ENCODE measurements around the gene NDUFB7.
A peak's percentile ranks its signal among the peaks of the same experiment; 100 is the strongest.
"Not testable (repeated sequence)": the region's sequence is repeated elsewhere in the genome, so short reads cannot be mapped to it uniquely, and the experiment has no call there.

The NDUFB7 gene

DNA sequence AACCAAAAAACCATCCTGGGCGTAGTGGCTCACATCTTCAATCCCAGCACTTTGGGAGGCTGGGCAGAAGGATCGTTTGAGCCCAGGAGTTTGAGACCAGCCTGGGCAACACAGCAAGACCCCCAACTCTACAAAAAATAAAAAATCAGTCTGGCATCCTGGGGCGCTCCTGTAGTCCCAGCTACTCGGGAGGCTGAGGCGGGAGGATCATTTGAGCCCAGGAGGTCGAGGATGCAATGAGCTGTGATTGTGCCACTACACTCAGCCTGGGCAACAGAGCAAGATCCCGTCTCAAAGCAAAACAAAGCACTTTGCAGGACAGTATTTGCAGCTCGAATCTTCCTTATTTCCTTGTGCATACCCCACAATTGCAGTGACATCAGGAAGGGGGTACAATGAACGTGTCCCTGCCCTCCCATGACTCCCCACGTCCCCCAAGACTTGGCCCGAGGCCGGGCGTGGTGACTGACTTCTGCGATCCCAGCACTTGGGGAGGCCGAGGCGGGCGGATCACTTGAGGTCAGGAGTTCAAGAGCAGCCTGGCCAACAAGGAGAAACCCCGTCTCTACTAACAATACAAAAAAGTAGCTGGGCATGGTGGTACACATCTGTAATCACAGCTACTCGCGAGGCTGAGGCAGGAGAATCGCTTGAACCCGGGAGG is 870 bp downstream of the NDUFB7 start:
- no peak for DNase-seq

DNA sequence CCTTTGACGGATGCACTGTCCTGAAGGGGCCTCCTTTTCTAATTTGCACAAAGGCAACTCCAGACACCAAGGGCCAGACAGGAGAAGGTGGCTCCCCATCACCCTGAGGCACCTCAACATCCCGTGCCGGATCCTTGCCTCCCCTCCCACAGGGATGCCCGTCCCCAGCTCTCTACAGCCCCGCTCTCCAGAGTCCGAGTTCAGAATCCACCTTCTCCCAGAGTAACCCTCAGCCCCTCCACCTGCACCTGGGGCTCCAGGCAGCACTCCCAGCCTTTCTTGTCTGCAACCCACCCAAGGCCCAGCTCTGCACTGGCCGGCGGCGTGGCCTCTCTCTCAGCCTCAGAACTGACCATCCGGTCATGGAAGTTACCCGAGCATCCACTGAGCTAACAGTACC is 4.8 kb downstream of the NDUFB7 start:
- no peak for DNase-seq

GRCh38 chr19:14566712-14567077 is 5.2 kb downstream of the NDUFB7 start:
- no peak for DNase-seq

DNA sequence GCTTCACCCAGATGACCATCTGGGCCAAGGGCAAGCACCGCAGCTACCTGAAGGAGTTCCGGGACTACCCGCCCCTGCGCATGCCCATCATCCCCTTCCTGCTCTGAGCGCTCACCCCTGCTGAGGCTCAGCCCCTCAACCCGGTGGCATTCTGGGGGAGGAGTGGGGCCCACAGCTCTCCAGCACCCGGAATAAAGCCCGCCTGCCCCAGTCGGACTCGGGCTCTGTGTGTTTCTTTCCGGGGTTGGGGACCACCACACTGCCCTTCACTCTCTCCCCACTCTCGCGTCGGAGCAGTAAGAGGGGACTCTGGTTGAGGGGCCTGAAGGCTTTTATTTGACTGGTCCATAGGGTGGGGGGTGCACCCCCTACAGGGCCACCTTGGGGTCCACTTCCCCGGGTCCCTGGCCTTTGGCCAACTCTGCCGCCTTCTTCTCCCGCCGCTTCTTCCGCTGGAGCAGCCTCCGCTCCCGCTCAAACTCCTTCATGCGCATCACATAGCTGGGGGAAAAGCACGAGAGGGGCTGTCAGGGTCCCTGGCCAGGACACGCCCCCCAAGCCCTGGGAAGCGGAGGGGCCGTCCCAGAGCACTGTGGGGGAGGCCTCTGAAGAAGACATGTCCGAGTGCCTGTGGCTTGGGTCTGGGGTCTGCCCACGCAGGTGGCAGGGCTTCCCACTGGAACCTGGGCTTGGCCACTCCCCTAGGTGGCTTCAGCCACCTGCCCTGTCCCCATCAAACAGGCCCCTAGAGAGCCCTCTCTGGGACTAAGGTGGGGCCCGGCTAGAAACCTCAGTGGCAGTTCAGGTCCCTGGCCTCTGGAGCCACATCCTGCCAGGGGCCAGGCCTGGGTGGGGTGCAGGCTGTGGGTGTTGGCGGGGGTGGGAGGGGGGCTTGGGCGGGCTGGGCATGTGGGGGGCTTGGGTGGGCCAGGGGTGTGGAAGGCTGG is 5.8 kb downstream of the NDUFB7 start:
- DNase-seq = no peak

DNA sequence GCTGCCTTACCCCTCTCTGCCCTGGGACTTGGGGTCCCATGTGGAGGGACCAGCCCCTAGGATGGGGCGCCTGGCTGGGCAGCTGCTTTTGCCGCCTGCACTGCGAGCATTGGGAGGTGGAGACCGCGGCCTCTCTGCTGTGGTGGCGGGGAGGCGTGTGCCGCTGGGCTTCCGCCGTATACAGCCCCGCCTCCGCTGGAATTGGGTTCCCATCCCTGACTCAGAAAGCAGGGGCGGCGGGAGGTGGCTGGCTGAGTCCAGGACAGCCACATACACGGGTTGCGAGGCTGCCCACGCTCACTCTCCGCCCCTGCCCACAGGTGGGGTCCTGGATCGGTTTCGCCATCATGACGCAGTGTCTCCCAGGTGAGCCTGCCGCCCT is 6.6 kb downstream of the NDUFB7 start:
- no peak for DNase-seq

GRCh38 chr19:14564652-14565297 is 7.1 kb downstream of the NDUFB7 start:
- not testable (repeated sequence) for DNase-seq

- DNase-seq = no peak
Measured at GRCh38 chr19:14563989-14564651, 7.7 kb downstream of the NDUFB7 start.

- no peak for DNase-seq
Measured at GRCh38 chr19:14563590-14563926, 8.3 kb downstream of the NDUFB7 start.

DNA sequence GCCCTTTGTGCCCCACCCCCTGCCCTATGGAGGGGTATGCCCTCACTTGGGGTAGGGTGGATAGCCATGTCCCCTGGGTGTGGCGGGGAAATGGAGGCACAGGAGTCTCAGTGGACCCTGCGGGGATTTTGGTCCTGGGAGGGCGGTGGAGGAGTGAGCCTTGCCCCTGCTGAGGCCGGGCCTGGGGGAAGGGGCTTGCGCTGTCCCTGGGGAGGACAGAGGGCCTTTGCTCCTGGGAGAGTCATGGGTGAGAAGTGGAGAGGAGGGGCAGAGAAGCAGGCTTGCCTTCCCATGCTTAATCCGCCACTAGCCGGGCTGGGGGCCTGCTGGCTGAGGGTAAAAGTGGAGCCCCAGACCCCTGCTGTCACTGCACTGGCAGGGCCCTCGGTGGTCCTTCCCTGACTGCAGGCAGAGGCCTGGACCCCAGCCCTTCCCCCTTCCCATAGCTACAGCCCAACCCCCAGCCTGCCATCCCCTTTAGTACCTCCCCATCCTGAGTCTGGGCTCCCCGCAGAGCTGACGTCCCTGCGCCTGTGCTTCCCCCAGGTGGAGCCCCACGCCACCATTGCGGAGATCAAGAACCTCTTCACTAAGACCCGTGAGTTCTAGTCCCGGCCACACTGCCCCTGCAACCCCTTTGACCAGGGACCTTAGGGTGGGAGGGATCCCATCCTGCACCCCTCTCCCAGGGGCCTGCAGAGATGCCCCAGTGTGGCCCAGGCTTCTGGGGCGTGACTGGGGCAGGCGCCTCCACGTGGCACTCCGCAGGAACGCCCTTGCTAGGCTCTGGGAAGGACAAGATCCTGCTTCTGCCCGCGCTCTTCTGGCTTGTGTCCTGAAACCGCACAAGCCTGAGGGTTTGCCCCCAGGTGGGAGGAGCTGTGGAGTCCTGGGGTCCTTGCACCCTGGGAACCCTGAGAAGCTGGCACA is 8.9 kb downstream of the NDUFB7 start:
- DNase-seq = no peak

- DNase-seq = no peak
Measured at GRCh38 chr19:14561847-14562351, 10.0 kb downstream of the NDUFB7 start.

DNA sequence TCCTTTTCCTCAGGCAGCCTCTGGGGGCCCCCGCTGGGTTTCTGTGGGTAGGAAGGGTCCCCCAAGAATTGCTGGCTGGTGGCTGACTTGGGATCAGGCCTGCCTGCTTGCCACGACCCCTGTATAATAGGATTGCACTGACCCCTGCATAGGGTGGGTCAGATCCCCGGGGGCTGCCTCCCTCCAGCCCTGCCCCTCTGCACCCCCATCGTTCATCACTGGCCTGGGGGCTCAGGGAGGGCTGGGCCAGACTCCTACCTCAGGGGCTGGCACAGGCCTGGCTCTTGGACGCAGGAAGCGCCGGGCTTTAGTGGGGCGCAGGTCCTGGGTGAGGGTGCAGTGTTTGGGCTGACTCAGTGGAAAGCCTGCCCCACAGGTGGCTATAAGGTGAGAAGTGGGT is 10.6 kb downstream of the NDUFB7 start:
- DNase-seq = no peak

- DNase-seq = no peak
Measured at GRCh38 chr19:14560776-14561108, 11.1 kb downstream of the NDUFB7 start.

- DNase-seq = no peak
Measured at GRCh38 chr19:14559916-14560775, 11.7 kb downstream of the NDUFB7 start.

DNA sequence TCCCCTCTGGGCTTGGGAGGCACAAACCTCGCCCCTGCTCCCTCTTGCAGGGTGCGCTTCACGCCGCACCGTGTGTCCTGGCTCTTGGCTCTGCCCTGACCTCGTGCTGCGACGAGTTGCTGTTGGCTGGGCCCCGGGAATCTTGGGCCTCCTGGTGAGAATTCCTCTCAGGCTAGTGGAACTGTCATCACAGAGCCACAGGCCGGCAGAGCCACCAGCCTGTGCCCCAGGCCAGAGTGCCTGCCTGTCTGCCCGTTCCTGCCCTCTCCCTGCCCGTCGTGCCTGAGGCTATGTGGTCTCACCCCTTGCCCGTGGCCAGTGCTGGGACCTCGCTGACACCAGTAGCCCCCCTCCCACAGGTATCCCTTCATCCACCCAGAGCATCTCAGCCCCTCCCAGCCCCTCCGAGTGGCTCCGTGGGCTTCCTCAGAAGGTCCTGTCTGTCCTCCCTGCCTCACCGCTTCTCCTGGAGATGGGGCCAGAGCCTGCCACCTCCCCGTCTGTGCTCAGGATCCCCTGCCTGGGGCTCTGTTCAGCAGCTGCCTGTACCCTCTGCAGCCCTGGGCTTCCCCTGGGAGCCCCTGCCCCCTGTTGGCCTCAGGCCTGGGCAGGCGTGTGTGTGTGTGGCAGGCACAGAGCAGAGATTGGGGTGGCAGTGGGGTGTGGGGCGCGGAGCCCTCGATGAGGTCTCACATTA is 13.3 kb downstream of the NDUFB7 start:
- no peak for DNase-seq

GRCh38 chr19:14556662-14557188 is 15.1 kb downstream of the NDUFB7 start:
- peak; percentile 22 for DNase-seq

GRCh38 chr19:14555918-14556661 is 15.8 kb downstream of the NDUFB7 start:
- DNase-seq = no peak

DNA sequence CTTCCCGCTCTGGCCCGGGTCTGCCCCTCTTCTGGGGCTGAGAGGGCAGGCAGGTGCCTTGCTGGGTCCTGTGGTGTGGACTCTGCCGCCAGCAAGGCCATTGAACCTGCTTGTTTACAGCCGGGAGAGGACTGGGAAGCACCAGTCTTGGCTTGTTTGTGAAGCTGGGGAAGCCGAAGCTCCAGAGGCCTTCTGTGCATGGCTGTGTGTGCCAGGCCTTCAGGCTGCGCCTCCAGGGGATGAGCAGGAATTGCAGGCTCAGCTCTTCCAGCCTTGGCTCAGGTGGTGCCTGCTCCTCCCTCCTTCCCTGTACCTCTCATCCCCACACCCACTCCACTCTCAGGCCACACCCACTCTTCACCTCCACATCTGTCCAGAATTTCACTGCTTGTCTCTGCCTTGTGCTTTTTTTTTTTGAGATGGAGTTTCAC is 17.5 kb downstream of the NDUFB7 start:
- DNase-seq = no peak

- DNase-seq = no peak
Measured at GRCh38 chr19:14553939-14554243, 18.0 kb downstream of the NDUFB7 start.

- no peak for DNase-seq
Measured at GRCh38 chr19:14553042-14553938, 18.6 kb downstream of the NDUFB7 start.
